ENCODE results near the gene IQGAP3. TPM values are rescaled to one million over a fixed set of nuclear protein-coding genes. Genes with fewer than 3 reads are reported as not detected.
A peak's percentile ranks its signal among the peaks of the same experiment; 100 is the strongest.

IQGAP3 gene
- total and polyA plus RNA-seq, 2 experiments from 2014 or later: 5.2 to 5.7 TPM

DNA sequence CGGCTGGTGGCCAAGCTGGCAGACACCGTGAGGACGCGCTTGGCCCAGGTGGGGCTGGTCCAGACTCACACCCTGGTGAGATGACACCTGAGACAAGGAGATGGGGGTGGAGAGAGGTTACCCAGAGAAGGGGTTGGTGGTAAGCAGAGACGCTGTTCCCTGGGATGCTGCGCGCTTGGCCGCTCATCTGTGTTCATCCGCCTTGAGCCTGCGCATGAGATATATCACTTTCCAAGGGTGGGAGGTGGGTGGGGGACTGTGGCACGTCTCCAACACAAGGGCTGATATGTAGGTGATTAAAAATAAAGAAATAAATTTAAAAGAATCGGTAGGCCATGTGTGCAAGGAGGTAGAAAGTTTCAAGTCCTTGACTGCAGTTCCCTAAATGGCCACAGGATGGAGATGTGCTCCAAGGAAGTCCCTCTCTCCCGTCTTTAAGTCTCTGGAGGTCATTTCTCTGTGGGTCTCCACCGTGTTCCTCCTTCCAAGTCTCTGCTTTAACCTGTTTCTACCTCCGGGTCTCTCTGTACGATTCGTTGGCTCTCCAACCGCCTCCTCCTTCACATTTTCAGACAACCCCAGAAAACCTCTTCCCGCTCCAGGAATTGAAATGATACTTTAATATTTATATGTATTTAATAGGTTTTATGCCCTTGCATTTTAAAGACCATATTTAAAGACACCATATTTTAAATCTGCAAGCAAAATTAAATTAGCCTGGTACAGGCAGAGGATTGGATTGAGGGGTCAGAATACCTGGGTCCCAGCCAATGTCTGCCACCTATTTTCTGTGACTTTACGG lies 11.7 kb upstream of the IQGAP3 start:
- Histone ChIP-seq H2AFZ (no peak overlapping the region), H4K20me1 (ENCODE audit: insufficient read depth, poor library complexity, severe bottlenecking) (no peaks in the 10 kb centered on the region), H3K4me1 (ENCODE audit: insufficient read depth) (no peaks in the 10 kb centered on the region), H3K4me3 (no peak overlapping the region), H3K9me2 (replicated peaks; ENCODE audit: insufficient read depth) (no peaks in the 10 kb centered on the region), H3K27ac (no peak overlapping the region), H3K9me3 (ENCODE audit: low read depth) (no peaks in the 10 kb centered on the region), H3K79me2 (no peaks in the 10 kb centered on the region), H3K36me3 (replicated peaks; ENCODE audit: insufficient read depth, low read depth) (no peaks in the 10 kb centered on the region), H3K27me3 (no peaks in the 10 kb centered on the region), H3K4me2 (no peak overlapping the region)
- peak; percentile 91 for DNase-seq (ENCODE audit: low spot score)
- TF ChIP-seq, protein P1, sequence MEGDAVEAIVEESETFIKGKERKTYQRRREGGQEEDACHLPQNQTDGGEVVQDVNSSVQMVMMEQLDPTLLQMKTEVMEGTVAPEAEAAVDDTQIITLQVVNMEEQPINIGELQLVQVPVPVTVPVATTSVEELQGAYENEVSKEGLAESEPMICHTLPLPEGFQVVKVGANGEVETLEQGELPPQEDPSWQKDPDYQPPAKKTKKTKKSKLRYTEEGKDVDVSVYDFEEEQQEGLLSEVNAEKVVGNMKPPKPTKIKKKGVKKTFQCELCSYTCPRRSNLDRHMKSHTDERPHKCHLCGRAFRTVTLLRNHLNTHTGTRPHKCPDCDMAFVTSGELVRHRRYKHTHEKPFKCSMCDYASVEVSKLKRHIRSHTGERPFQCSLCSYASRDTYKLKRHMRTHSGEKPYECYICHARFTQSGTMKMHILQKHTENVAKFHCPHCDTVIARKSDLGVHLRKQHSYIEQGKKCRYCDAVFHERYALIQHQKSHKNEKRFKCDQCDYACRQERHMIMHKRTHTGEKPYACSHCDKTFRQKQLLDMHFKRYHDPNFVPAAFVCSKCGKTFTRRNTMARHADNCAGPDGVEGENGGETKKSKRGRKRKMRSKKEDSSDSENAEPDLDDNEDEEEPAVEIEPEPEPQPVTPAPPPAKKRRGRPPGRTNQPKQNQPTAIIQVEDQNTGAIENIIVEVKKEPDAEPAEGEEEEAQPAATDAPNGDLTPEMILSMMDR (IDR thresholded peaks at IDR 0.05; ENCODE audit: poor library complexity): peak; percentile 82
- TF ChIP-seq EZH2phosphoT487 (IDR thresholded peaks at IDR 0.05; ENCODE audit: low read depth, severe bottlenecking, unreplicated experiment): no peak
- no peak for TF ChIP-seq EZH2 (IDR thresholded peaks at IDR 0.05; ENCODE audit: borderline replicate concordance)
- 54% methylated on average over 20 of the region's 20 CpGs for WGBS (ENCODE audit: low lambda C conversion rate, missing lambda C conversion rate)

GRCh38 chr1:156582388-156583017 lies 10.1 kb upstream of the IQGAP3 start:
- 85% methylated on average over 9 of the region's 9 CpGs for WGBS (ENCODE audit: low lambda C conversion rate, missing lambda C conversion rate)
- Histone ChIP-seq H3K4me2 (no peak overlapping the region), H3K9me2 (replicated peaks; ENCODE audit: insufficient read depth) (no peaks in the 10 kb centered on the region), H3K9me3 (ENCODE audit: low read depth) (no peaks in the 10 kb centered on the region), H3K4me3 (no peak overlapping the region), H2AFZ (no peak overlapping the region), H3K27me3 (no peaks in the 10 kb centered on the region), H3K36me3 (replicated peaks; ENCODE audit: insufficient read depth, low read depth) (no peaks in the 10 kb centered on the region), H4K20me1 (ENCODE audit: insufficient read depth, poor library complexity, severe bottlenecking) (no peaks in the 10 kb centered on the region), H3K27ac (no peak overlapping the region), H3K79me2 (no peaks in the 10 kb centered on the region), H3K4me1 (ENCODE audit: insufficient read depth) (no peaks in the 10 kb centered on the region)
- no peak for DNase-seq (ENCODE audit: low spot score)
- TF ChIP-seq EZH2 (IDR thresholded peaks at IDR 0.05; ENCODE audit: borderline replicate concordance) (no peak), EZH2phosphoT487 (IDR thresholded peaks at IDR 0.05; ENCODE audit: low read depth, severe bottlenecking, unreplicated experiment) (no peak)
- TF ChIP-seq, protein P1 (IDR thresholded peaks at IDR 0.05; ENCODE audit: poor library complexity): no peak

DNA sequence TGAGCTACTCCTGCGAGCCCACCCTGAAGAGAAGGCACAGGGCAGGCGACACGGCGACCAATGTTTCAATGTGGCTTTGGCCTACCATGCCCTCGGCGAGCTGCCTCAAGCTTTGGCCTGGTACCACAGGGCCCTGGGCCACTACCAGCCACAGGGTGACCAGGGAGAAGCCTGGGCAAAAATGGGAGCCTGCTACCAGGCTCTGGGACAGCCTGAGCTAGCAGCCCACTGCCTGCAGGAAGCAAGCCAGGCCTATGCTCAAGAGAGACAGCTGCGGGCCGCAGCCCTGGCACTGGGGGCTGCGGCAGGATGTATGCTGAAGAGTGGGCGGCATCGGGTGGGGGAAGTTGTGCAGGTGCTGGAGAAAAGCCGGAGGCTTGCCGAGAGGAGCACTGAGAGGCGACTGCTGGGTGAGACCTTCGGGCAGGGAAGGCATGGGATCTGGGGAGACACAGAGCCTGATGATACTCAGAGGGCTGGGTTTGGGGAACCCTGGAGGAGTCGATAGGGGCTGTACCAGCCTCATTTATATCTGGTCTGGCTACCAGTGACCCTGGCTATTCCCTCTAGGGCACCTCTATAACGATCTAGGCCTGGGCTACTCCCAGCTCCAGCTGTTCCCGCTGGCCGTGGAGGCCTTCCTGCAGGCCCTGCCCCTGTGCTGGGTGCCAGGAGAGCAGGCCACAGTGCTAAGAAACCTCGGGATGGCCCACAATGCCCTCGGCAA lies 9.5 kb upstream of the IQGAP3 start:
- TF ChIP-seq, protein P1 (IDR thresholded peaks at IDR 0.05; ENCODE audit: poor library complexity): no peak
- no peak for TF ChIP-seq EZH2 (IDR thresholded peaks at IDR 0.05; ENCODE audit: borderline replicate concordance)
- TF ChIP-seq EZH2phosphoT487 (IDR thresholded peaks at IDR 0.05; ENCODE audit: low read depth, severe bottlenecking, unreplicated experiment): no peak
- no peaks in the 10 kb centered on the region for H4K20me1 ChIP-seq (ENCODE audit: insufficient read depth, poor library complexity, severe bottlenecking)
- H3K27ac ChIP-seq: no peak overlapping the region
- H2AFZ ChIP-seq: no peak overlapping the region
- no peaks in the 10 kb centered on the region for H3K9me3 ChIP-seq (ENCODE audit: low read depth)
- no peak overlapping the region for H3K4me2 ChIP-seq
- H3K9me2 ChIP-seq (replicated peaks; ENCODE audit: insufficient read depth): no peaks in the 10 kb centered on the region
- no peak overlapping the region for H3K4me3 ChIP-seq
- H3K4me1 ChIP-seq (ENCODE audit: insufficient read depth): no peaks in the 10 kb centered on the region
- WGBS (ENCODE audit: low lambda C conversion rate, missing lambda C conversion rate): 89% methylated on average over 21 of the region's 21 CpGs
- no peaks in the 10 kb centered on the region for H3K36me3 ChIP-seq (replicated peaks; ENCODE audit: insufficient read depth, low read depth)
- no peaks in the 10 kb centered on the region for H3K27me3 ChIP-seq
- H3K79me2 ChIP-seq: no peaks in the 10 kb centered on the region
- no peak for DNase-seq (ENCODE audit: low spot score)
